B cell (primary cell): ENCODE measurements around the gene ARRB2.

Experiments used
- CTCF ChIP-seq: fragments of 200-600 bp; IDR thresholded peaks from one replicate; pipeline ENCODE4 v1.8.0; 2022; ENCODE audit warnings: antibody characterized with exemption, mild to moderate bottlenecking
- EZH2 ChIP-seq: IDR thresholded peaks from 2 replicates; pipeline ENCODE4 v1.6.1; 2012; ENCODE audit warnings: borderline replicate concordance, low read depth, mild to moderate bottlenecking, moderate library complexity, low read length; ENCODE audit not compliant: insufficient read depth, poor library complexity, severe bottlenecking

GRCh38 chr17:4706121-4706520, 4.3 kb upstream of the ARRB2 start:
- TF ChIP-seq CTCF (no peak), EZH2 (no peak)
